GM21381 (cell line): ENCODE data around the gene PSKH1.
"Not testable (repeated sequence)": the region's sequence is repeated elsewhere in the genome, so short reads cannot be mapped to it uniquely, and the experiment has no call there.

ENCODE experiments used
- ATAC-seq: cut with Tn5 transposase; IDR thresholded peaks from one replicate; pipeline ENCODE4 v1.9.1; 2021; ENCODE audit warnings: mild to moderate bottlenecking, moderate library complexity; ENCODE audit not compliant: unreplicated experiment

Gene PSKH1

GRCh38 chr16:67957622-67958021, 64.6 kb downstream of the PSKH1 start:
- no peak for ATAC-seq

DNA sequence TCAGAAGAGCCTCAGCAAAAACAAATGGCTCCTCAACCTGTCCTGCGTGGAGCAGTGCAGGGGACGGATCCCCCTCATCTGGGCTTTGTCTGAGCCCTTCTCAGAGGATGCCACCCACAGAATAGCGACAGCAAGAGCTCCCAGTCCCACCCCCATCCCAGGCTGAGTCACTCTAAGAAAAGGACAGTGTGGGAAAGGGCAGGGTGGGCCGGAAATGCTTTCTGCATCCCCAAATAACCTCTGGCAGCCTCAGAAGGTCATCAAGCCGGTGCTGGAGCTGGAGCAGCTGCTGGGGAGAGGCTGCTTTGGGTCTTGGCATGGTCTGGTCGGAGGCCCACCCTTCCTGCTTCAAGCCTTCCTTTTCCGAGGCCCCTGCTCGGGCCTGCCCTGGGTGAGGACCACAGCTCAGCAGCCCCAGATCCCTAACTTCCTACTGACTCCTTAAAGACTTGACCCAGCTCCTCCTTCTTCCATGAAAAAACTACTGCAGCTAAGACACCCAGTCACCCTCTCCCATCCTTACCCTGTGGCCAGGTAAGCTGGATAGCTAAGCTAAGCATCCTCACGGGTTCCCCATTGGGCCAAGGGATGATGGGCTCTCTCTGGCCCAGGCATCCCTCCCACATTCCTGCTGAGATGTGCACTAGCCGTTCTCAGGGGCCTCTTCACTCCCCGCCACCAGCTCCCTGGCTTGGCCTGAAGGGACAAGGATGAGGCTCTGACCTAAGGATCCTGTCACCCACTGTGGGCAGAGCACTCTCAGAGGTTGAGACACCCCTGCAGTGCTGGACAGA, 66.7 kb downstream of the PSKH1 start:
- ATAC-seq: no peak

- ATAC-seq: no peak
Observed at GRCh38 chr16:67961551-67961957, 68.5 kb downstream of the PSKH1 start.

DNA sequence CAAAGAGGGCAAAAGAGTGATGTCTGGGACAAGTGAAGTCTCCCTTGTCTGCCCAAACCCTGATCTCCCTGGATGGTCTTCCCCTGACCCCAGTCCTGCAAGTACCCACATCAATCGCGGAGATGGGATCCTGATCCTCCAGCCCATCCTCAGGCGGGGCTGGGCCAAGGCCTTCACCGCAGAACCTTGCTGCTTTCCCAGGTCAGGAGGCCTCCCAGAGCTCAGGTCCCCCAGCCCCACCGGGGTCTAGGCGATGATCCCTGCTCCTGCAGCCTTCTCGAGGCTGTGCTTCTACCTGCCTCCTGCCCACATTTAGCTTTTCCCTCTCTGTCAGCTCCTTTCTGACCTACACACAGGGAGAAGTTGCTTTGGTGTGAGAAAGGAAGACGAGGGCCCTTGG, 69.1 kb downstream of the PSKH1 start:
- no peak for ATAC-seq

GRCh38 chr16:67963292-67963661, 70.2 kb downstream of the PSKH1 start:
- no peak for ATAC-seq

GRCh38 chr16:67963662-67964321, 70.7 kb downstream of the PSKH1 start:
- ATAC-seq: no peak

DNA sequence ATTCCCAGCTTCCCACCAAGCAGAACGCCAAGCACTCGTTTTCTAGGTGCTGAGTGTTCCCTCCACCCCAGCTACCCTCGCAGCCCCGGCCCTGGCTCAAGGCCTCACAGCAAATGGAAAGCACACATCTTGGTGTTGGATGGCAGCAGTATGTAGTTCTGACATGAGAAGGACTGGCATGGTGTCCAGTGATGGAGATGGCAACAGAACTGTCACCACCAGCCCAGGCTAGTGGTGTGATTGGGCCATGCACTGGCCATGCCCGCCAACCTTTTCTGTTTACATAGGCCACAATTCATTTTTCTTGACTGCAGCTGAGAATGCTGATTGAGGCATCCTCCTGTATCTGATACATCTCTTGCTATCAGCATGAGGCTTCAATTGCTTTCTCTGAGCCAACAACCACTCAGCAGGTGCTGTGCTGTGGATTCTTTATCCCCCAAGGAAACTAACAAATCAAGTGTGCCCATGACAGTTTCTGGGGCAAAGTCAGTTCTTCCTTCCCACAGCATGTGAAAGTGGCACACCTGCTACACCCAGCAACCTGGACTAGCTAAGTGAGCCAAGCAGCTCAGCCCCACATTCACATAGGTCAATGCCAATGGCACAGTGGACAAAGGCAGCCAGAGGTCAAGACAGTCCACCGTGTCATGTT, 71.5 kb downstream of the PSKH1 start:
- ATAC-seq: no peak

DNA sequence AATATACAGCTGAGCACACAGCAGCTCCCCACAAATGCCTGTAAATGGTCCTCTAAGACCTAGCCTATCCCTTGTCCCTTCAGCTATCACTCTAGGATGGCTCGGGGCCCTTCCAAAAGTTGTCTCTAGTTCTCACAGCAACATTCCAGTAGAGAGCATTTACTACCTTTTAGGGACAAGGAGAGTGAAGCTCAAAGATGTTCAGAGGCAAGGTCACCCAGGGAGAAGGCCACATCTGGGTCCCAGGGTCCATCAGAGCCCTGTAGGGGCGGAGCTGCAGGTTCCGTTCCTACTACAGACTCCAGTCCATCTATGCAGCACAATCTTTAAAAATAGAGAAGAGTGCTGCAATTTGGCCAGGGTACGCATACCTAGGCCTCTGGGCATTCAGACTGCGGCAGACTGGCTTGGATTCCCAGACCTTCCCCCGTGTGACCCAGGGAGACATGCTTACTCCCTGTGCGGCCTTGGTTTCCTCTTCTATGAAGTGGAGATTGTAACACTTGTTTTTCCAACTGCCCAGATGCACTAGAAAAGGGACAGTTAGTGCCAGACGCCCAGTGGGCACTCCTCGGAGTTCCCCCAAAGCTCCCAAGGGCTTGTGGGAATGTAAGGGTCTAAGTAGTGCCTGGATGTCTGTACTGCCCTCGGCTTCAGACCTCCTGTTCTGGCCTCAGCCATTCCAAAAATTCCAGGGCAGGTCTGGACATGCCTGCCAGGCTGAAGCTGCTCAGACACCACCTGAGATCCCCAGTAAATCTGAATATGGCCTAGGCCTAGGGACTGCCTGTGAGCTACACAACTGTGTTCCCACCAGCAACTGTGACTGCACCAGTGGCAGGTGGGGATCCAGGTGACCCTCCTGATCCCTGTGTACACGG, 72.9 kb downstream of the PSKH1 start:
- ATAC-seq: no peak

- no peak for ATAC-seq
Observed at GRCh38 chr16:67966549-67967182, 73.6 kb downstream of the PSKH1 start.

DNA sequence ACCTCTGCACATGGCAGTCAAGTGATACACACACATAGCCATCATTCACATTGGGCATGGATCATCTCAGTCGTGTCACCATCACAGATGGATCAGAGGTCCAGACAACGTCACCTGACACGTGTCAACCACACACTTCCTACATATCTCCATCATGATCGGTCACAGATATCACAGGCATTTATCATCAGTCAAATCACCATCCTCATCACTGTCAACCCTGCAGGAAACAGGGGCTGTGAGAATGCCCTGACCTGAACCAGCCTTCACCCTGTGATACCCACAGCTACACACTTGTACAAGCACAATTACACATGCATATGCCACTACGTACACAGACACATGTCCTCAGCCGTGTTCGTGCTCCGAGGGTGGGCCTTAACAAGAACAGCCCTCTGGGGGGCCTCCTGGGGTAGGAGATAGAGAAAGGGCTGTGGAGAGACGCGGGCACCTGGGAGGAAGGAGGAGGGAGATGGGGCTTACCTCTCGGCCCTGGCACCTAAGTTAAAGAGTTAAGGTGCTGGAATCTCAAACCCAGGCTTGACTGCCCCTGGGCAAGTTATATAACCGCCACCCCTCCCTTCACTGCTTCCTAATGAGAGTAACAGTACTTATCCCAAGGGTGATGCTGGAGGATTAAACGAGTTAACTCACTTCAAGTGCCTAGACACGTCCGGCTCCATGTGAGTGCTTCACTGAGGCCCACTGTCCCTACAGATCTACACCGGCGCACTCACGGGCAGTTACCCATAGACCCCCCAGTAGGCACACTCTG, 74.3 kb downstream of the PSKH1 start:
- ATAC-seq: no peak

- ATAC-seq: peak; percentile 18
Observed at GRCh38 chr16:67967958-67968399, 74.9 kb downstream of the PSKH1 start.

DNA sequence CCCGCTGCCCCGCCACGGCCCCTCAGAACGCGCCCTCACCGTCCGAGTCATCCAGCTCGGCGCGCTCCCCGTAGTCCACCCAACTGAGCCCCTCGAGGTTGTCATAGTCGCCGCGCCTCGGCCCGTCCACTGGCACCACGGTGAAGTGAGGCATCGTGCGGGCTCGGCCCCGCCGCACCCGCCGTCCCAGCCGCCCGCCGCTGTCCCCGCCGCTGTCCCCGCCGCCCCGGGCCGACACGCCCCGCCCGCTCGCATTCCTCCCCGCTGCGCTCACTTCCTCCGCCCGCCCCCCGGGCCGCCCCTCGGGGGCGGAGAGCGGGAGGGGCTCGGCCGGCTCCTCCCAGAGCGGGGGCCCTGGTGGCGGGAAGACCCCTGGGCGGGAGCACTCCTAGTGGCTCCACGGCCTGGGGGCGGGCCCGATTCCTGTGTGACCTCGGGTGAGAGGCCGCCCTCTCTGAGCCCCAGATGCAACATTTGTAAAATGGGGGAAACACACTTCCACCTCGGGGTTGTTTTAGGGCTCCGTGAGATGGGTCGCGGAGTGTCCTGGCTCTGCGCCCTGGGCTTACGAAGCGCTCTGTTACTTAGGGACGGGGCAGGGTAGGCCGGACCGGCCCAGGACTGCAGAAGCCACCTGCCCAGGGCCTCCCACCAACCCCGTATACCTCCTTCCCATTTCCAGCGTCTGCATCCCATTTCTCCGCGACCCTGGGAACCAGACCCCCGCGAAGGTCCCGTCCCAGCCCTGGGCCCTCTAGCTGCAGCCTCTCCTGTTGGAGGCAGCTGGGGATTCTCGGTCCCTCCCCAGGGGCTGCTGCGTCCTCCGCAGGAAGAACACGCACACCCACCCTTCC, 75.6 kb downstream of the PSKH1 start, which contains the start of gene SLC12A4:
Gene SLC12A4 (minus strand): TSS at position 238 of the 854 bp plus-strand sequence. CDS start 84 bp downstream, at position 154.
- ATAC-seq: peak; percentile 84

- ATAC-seq: no peak
Observed at GRCh38 chr16:67969254-67970039, 76.4 kb downstream of the PSKH1 start.

GRCh38 chr16:67971111-67971510, 78.1 kb downstream of the PSKH1 start:
- no peak for ATAC-seq

DNA sequence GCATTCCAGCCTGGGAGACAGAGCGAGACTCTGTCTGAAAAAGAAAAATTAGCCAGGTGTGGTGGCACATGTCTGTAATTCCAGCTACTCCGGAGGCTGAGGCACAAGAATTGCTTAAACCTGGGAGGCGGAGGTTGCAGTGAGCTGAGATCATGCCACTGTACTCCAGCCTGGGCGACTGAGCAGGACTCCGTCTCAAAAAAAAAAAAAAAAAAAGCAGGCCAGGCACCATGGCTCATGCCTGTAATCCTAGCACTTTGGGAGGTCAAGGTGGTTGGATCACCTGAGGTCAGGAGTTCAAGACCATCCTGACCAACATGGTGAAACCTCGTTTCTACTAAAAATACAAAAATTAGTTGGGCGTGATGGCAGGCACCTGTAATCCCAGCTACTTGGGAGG, 79.2 kb downstream of the PSKH1 start:
- ATAC-seq: not testable (repeated sequence)

DNA sequence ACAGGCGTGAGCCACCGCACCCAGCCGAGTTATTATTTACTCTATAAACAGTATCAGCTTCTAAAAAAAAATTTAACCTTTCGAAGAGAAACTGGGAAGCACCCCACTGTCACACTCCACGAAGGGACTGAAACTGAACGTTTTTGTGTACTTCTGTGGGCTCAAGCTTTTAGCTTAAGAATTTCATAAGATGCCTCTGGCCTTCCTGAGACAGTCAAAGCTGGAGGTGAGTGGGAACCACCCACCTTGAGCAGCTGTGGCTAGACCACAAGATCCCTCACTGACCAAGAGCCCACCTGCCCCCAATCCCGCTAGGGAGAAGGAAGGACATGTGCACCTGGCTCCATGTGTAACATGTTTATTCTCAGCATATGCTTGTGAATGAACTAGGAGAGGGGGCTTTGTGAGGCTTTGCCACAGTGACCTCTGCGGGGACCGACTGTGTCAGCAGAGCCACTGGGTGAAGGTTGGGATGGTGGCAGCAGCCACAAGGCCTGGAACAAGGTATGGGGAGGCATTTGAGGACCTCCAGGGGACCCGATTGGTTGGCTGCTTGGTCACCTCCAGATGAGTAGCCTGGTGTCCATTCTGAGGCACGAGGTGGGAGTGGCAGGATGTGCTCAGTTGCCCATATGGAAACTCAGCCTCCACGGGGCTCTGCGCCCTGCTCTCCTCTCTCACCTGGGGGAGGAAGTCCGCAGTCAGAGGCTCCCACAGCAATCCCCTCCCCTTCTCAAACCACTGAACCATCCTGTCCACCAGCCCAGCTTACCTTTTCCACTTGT, 82.5 kb downstream of the PSKH1 start:
- ATAC-seq: no peak

DNA sequence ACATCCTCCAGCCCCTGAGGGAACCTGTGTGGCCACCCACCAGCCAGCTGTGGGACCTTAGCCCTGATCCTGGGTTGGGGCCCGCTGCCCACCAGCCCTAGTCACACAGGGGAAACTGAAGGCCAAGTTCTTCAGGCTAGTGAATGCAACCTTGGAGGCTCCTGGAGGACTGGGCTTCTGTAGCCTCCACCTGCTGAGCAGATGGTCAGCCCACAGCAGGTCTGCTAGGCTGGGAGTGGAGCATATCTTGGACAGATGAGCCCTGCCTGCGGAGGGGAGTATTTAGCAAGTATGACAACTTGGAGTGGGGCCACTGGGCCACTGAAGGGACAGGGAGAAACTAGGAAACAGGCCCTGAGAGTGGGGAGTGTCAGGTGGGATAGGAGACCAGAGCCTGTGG, 83.2 kb downstream of the PSKH1 start:
- ATAC-seq: no peak
